Measurements from ENCODE around the gene FBXW10. TPM values are rescaled to one million over a fixed set of nuclear protein-coding genes. Genes with fewer than 3 reads are reported as not detected.
"Not testable (repeated sequence)": the region's sequence is repeated elsewhere in the genome, so short reads cannot be mapped to it uniquely, and the experiment has no call there.

FBXW10 gene
- polyA plus RNA-seq, 3 donors from 2014 or later, result not detected

DNA sequence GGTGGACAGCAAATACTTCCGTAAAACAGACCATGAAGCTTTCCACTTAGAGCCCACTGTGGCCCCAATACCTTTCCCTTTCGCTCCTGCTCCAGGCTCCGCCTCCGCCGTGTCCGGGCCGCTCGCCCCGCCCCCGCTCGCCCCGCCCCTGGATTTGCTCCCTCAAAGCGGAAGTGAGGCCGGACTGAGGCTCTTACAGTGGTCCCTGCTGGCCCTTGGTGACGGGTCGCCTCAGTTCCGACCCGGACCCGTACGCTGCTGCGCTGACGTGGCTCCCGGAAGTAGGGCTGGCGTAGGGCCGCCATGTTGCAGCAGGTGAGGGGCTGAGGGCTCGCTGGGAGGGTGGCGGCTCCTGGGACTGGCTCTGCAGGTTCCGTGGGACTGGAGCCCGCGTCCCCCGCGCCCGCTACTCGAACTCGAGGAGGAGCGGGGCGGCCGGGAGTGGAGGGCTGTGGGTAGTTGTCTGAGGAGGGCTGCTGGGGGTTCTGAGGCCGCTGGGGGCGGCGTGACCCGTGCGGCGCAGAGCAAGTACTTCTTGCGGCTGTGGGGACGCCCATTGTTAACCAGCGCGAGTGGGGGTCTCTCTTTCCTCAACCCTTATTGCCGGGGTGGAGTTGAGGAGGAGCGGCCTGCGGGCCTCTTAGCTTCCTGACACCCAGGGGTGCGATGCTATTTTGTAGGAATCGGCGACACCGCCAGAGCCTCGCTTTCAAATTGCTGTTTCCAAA, 37.3 kb downstream of the FBXW10 start, which contains the start of gene TVP23B:
Gene TVP23B, plus strand, starts transcription at position 193 of the 728 bp plus-strand sequence. Its CDS starts 111 bp downstream, at position 304.
- H3K4me3 Mint-ChIP-seq, result peak within 1 kb of the TSS; percentile 92 to 98 (median 93)
- H3K36me3 Mint-ChIP-seq; H3K27me3 Mint-ChIP-seq (ENCODE audit: low read depth in 3 of 3): not testable (repeated sequence)

DNA sequence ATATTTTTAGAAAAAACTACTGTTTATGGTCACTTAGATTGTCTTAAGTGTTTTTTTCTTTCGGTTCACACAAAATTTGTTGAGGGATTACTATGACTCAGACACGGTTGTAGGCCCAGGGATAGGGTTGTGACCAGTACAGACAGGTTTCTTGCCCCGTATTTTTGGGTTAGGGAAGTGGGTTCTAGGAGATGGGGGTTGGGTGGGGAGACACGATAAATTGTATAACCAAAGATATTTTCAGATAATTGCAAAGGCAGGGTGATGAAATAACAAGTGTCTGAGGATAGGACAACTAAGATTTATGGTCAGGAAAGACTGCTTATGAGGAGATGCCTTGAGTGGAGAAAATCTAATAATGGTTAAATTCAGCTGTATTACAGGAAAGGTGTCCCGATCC, 38.0 kb downstream of the FBXW10 start:
- Mint-ChIP-seq H3K4me1 (peaks cover 21 to 41% of the 10 kb centered on the region in 2 donors), H3K27ac (peak overlapping the region; percentile 20 to 87 (median 73)), H3K4me3 (peak overlapping the region; percentile 54 to 72 (median 62))
- H3K36me3 Mint-ChIP-seq; H3K27me3 Mint-ChIP-seq (ENCODE audit: low read depth in 3 of 3); H3K9me3 Mint-ChIP-seq: not testable (repeated sequence)
- DNase-seq, result peak in 2 of 3 donors; percentile 1 to 7

More for the DNA sequence above, 37.3 kb downstream of the FBXW10 start, which contains the start of gene TVP23B:
- Mint-ChIP-seq H3K27ac (peak within 1 kb of the TSS; percentile 89 to 99 (median 96)), H3K4me1 (peaks cover 21 to 35% of the 10 kb centered on the region in 2 donors)
- not testable (repeated sequence) for H3K9me3 Mint-ChIP-seq
- peak; percentile 92 to 95 (median 95) for DNase-seq

DNA sequence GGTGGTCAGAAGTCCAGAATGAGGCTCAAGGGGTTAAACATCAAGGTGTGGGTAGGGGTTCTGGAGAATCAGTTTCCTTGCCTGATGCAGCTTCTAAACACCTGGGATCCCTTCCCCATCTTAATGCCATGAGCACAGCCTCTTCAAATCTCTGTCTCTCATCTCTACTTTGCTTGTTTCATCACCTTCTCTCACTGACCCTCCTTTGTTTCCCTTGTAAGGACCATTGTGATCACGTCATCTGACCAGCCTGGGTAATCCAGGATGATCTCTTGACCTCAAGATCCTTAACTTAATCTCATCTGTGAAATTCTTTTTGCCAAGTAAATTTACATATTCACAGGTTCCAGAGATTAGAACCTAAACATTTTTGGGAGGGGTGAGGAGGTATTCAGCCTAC, 42.1 kb downstream of the FBXW10 start:
- not testable (repeated sequence) for H3K4me3 Mint-ChIP-seq; DNase-seq; H3K9me3 Mint-ChIP-seq; H3K36me3 Mint-ChIP-seq; H3K27me3 Mint-ChIP-seq (ENCODE audit: low read depth in 3 of 3)
- peaks cover 32 to 62% of the 10 kb centered on the region in 2 donors for H3K4me1 Mint-ChIP-seq
- peak overlapping the region in 2 of 6 donors; percentile 78 to 86 for H3K27ac Mint-ChIP-seq

DNA sequence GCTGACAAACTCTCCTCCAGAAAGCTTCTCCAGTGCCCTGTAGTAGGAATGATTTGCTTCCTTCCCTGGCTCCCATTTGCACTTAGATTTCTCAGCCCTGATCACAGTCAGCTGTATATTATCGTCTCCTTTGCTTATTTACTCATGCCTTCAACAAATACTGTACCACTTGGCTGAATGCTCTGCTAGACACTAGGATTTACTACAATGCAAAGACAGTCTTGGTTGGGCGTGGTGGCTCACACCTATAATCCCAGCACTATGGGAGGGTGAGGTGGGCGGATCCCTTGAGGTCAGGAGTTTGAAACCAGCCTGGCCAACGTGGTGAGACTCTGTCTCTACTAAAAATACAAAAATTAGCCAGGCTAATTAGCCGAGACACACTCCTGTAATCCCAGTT, 43.0 kb downstream of the FBXW10 start:
- H3K36me3 Mint-ChIP-seq; H3K27me3 Mint-ChIP-seq (ENCODE audit: low read depth in 3 of 3); H3K4me3 Mint-ChIP-seq; DNase-seq; H3K27ac Mint-ChIP-seq; H3K9me3 Mint-ChIP-seq: not testable (repeated sequence)
- peaks cover 31 to 62% of the 10 kb centered on the region in 2 donors for H3K4me1 Mint-ChIP-seq

DNA sequence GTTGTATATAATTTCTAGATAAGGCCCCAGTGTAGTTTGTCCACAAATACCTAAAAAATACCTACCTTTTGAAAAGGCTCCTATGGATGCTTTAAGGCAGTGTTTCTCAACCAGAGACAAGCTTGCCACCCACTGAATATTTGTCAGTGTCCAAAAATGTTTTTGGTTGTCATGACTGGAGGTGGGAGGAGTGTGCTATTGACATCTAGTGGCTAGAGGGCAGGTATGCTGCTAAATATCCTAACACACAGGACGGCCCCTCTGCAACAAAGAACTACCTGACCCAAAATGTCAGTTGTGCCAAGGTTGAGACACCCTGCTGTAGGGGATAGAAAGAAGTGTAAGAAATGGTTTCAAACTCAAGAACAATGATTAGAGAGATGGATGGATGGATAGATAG, 47.5 kb downstream of the FBXW10 start:
- peak in 1 of 3 donors; percentile 11 for DNase-seq
- not testable (repeated sequence) for H3K36me3 Mint-ChIP-seq; H3K9me3 Mint-ChIP-seq; H3K27me3 Mint-ChIP-seq (ENCODE audit: low read depth in 3 of 3); H3K27ac Mint-ChIP-seq; H3K4me3 Mint-ChIP-seq
- peaks cover 21 to 53% of the 10 kb centered on the region in 2 donors for H3K4me1 Mint-ChIP-seq

DNA sequence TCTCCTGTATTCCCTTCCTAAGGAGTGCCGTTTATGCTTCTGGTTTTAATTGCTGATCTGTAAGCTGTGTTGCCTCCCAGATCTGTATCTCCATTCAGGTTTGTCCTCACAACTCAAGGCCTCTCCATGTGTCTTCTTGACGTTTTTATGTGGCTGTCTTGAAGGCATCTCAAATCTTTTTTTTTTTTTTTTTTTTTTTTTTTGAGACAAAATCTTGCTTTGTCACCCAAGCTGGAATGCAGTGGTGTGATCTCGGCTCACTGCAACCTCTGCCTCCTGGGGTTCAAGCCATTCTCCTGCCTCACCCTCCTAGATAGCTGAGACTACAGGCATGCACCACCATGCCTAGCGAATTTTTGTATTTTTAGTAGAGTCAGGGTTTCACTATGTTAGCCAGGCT, 51.0 kb downstream of the FBXW10 start:
- H3K9me3 Mint-ChIP-seq; H3K27me3 Mint-ChIP-seq (ENCODE audit: low read depth in 3 of 3); H3K4me3 Mint-ChIP-seq; DNase-seq: not testable (repeated sequence)
- H3K27ac Mint-ChIP-seq, result peak overlapping the region in 1 of 6 donors; percentile 46
- H3K36me3 Mint-ChIP-seq, result peaks cover 0 to 14% (median 11%) of the 10 kb centered on the region in 3 donors
- H3K4me1 Mint-ChIP-seq, result peaks cover 4 to 29% of the 10 kb centered on the region in 2 donors

DNA sequence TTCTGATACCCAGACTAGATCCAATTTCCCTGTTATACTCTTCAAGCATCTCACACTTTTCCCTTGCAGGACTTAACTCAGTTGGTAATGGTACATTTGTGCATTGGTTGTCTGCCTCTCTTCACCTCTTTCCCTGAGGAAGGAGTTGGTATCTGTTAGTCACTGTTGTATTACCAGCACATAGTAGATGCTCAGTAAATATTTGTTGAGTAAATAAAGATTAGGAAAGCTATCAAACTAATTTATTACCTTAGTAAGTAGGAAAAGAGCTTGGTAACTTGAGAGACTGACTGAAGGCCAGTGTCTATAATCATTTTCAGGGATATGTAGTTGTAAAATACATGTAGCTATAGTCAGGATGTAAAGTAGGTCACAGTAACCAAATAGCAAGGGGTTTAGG, 53.0 kb downstream of the FBXW10 start:
- not testable (repeated sequence) for H3K27ac Mint-ChIP-seq; H3K27me3 Mint-ChIP-seq (ENCODE audit: low read depth in 3 of 3); DNase-seq; H3K9me3 Mint-ChIP-seq; H3K4me3 Mint-ChIP-seq
- Mint-ChIP-seq H3K36me3 (peaks cover 4 to 21% (median 16%) of the 10 kb centered on the region in 3 donors), H3K4me1 (peaks cover 4 to 35% of the 10 kb centered on the region in 2 donors)

DNA sequence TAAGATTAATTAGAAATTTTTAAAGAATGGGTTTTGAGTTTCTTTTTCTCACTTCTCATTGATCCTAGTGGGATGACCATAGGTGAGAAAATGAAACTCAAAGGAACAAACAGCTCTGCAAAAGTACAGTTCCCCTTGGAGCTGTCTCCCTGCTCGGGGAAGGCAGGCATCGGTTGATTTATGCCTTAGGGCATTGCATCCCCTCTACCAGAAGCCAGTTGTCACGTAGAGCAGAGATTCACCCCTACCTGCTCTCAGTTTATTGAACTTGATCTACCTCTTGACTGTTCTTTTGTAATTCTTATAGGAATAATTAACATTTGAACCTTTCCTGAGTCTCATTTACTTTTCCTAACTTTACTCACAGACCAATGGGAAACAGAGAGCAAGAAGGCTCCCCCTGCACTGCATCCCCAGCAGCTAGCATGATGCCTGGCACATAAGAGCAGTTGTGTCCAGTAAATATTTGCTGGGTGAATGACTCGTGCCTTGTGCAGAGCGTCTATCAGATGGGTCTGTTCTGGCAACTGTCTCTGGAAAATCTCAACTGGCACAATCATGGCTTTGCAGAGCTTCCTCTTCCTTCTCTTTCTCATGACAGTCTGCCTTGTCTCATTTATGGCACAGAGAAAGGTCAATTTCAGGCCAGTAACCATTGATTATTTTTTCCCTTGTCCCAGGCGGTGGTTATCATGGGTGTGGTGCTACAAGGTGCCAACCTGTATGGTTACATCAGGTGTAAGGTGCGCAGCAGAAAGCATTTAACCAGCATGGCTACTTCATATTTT, 59.8 kb downstream of the FBXW10 start:
- H3K27me3 Mint-ChIP-seq (ENCODE audit: low read depth in 3 of 3); H3K4me3 Mint-ChIP-seq; H3K27ac Mint-ChIP-seq; DNase-seq; H3K9me3 Mint-ChIP-seq: not testable (repeated sequence)
- H3K4me1 Mint-ChIP-seq, result peaks cover 2 to 12% of the 10 kb centered on the region in 2 donors
- peaks cover 4 to 24% (median 12%) of the 10 kb centered on the region in 3 donors for H3K36me3 Mint-ChIP-seq

DNA sequence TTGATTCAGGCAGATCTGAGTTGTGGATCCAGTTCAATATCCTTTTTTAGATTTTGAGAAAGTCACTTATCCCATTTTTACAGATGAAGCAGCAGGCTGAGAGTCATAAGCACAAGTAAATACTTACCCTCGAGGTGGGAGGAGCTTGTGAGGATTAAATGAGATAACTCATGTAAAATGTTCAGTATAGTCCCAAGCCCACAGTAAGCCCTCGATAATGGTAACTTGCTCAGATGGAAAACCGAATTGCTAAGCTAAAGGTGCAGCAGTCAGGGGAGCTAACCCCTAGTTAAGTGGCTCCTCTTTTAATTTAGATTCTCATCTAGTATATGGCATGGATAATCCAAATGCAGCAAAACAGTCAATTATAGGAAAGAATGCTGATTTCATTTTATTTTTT, 72.1 kb downstream of the FBXW10 start:
- not testable (repeated sequence) for H3K27me3 Mint-ChIP-seq (ENCODE audit: low read depth in 3 of 3); H3K36me3 Mint-ChIP-seq; H3K4me1 Mint-ChIP-seq

DNA sequence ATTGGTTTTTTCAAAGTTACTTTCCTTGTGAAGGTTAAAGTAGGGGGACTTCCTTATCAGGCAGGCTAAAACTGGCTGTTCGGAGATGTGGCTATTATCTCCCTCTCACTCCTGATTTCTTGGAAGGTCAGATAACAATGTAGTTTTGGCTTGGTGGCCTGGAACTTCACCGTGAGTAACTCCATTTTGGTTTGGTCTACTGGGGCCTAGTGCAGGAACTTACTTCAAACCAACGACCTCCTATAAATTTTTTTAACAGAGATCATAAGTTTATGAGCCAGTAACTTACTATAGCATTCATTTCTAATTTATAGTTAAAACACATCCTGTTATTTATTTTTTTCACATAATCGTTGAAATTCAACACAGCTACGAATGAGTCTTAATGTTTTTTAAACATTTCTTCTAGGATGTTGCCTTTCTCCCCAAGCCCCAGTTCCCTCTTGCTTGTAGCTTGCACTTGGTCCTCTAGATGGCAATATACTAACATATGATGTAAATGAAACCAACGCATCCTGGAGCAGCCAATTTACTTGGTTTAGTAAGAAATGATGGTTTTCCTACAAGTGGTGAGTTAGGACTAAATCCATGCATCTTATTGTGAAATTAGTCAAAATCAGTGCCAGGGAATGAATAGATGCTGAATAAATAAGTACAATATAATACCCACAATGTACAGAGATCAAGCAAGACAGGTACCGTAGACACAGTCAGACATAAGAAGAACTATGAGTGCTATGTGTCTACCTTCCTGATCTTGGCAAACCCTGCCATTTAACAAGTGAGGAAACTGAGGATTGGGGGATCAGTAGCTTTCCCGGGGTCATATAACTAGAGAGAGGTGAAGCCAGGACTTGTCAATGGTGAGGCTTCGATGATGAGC, 72.9 kb downstream of the FBXW10 start:
- not testable (repeated sequence) for H3K36me3 Mint-ChIP-seq; H3K27ac Mint-ChIP-seq; H3K4me3 Mint-ChIP-seq; H3K27me3 Mint-ChIP-seq (ENCODE audit: low read depth in 3 of 3); H3K9me3 Mint-ChIP-seq; H3K4me1 Mint-ChIP-seq
- peak; percentile 44 to 63 (median 48) for DNase-seq

More for the DNA sequence above, 72.1 kb downstream of the FBXW10 start:
- not testable (repeated sequence) for DNase-seq, H3K4me3 Mint-ChIP-seq, H3K9me3 Mint-ChIP-seq, H3K27ac Mint-ChIP-seq

DNA sequence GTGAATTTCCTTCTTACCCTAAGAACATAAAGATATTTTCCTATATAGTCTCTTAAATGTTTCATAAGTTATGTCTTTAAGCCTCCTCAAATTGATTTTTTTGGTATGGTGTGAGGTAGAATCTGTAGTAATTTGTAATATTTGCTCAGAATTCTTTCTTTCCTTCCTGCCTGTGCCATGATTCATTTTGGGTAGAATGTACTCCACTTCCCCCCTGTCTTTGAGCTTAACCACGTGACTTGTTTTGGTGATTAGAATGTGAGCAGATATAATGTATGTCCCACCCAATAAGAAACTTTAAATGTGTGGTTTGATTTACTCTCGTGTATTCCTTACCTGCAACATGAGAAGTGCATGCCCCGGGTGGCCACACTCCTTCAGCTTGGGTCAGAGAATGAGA, 77.6 kb downstream of the FBXW10 start:
- not testable (repeated sequence) for H3K4me1 Mint-ChIP-seq; DNase-seq; H3K36me3 Mint-ChIP-seq; H3K27ac Mint-ChIP-seq; H3K9me3 Mint-ChIP-seq; H3K27me3 Mint-ChIP-seq (ENCODE audit: low read depth in 3 of 3); H3K4me3 Mint-ChIP-seq

DNA sequence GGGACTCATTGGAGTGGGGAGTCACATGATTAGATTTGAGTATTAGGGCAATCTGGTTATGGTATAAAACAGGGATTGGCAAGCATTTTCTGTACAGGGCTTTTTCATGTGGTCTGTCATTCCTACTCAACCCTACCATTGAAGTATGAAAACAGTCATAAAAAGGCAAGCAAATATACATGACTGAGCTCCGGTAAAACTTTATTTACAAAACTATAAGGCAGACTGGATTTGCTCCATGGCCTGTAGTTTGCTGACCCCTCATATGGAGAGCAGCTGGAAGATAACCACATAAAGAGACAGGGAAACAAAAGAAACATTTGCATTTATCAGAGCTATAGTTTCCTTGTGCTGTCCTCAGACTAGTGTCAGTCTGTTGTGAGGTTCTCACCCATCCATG, 83.8 kb downstream of the FBXW10 start:
- H3K4me3 Mint-ChIP-seq; DNase-seq; H3K36me3 Mint-ChIP-seq; H3K4me1 Mint-ChIP-seq; H3K27me3 Mint-ChIP-seq (ENCODE audit: low read depth in 3 of 3); H3K9me3 Mint-ChIP-seq; H3K27ac Mint-ChIP-seq: not testable (repeated sequence)
